T-helper 1 cell (primary cell): ENCODE results near the gene STK32A.

ENCODE experiments used
- DNase-seq, 5 donors: peaks; one replicate each; pipeline ENCODE4 v3.0.0-alpha.2; 2012 to 2020

Gene STK32A

GRCh38 chr5:147393874-147394672, 159.2 kb downstream of the STK32A start:
- DNase-seq, result no peak

- no peak for DNase-seq
Measured at GRCh38 chr5:147396070-147396823, 161.4 kb downstream of the STK32A start.

- DNase-seq, result no peak
Measured at GRCh38 chr5:147397616-147398015, 162.8 kb downstream of the STK32A start.

- DNase-seq, result no peak
Measured at GRCh38 chr5:147398860-147399259, 164.0 kb downstream of the STK32A start.

- no peak for DNase-seq
Measured at GRCh38 chr5:147400126-147400809, 165.4 kb downstream of the STK32A start.

GRCh38 chr5:147400881-147401280, 166.1 kb downstream of the STK32A start:
- no peak for DNase-seq

GRCh38 chr5:147403651-147404640, 169.1 kb downstream of the STK32A start:
- DNase-seq, result no peak

GRCh38 chr5:147404706-147405105, 169.9 kb downstream of the STK32A start:
- DNase-seq, result no peak

- DNase-seq, result no peak
Measured at GRCh38 chr5:147406636-147407035, 171.8 kb downstream of the STK32A start.

GRCh38 chr5:147407094-147407681, 172.4 kb downstream of the STK32A start:
- DNase-seq, result no peak

GRCh38 chr5:147408980-147409379, 174.2 kb downstream of the STK32A start:
- DNase-seq, result no peak

GRCh38 chr5:147410496-147411358, 175.9 kb downstream of the STK32A start:
- no peak for DNase-seq

- DNase-seq, result no peak
Measured at GRCh38 chr5:147411359-147412319, 176.8 kb downstream of the STK32A start.

- DNase-seq, result no peak
Measured at GRCh38 chr5:147412561-147412960, 177.7 kb downstream of the STK32A start.

- no peak for DNase-seq
Measured at GRCh38 chr5:147413266-147413665, 178.4 kb downstream of the STK32A start.

- no peak for DNase-seq
Measured at GRCh38 chr5:147415651-147416050, 180.8 kb downstream of the STK32A start.

- no peak for DNase-seq
Measured at GRCh38 chr5:147417135-147417813, 182.4 kb downstream of the STK32A start.

- DNase-seq, result no peak
Measured at GRCh38 chr5:147418613-147419012, 183.8 kb downstream of the STK32A start.
